ENCODE data around the gene MRPL16.

MRPL16 gene

DNA sequence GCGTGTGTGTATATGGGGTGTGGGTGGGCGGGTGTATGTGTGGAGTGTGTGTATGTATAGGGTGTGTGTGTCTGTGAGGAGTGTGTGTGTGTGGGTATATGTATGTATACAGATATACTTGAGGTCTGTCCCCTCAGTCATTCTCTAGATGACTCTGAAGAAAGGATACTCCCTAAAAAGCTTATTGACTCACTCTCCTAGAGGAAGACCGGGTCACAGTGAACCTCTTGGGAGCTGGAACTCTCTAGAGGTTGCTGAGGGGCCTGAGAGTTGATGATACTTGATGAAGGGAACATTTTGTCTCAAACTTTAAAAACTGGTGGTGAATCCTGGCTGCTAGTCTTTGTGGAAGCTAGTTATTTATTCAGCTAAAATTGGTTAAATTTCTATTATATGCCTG, 40.3 kb downstream of the MRPL16 start:
- Mint-ChIP-seq H3K27me3 (no peaks in the 10 kb centered on the region), H3K27ac (no peak overlapping the region), H3K36me3 (ENCODE audit: low read depth) (no peaks in the 10 kb centered on the region), H3K4me1 (ENCODE audit: low read depth) (peaks cover 26% of the 10 kb centered on the region), H3K4me3 (no peak overlapping the region), H3K9me3 (no peaks in the 10 kb centered on the region)

DNA sequence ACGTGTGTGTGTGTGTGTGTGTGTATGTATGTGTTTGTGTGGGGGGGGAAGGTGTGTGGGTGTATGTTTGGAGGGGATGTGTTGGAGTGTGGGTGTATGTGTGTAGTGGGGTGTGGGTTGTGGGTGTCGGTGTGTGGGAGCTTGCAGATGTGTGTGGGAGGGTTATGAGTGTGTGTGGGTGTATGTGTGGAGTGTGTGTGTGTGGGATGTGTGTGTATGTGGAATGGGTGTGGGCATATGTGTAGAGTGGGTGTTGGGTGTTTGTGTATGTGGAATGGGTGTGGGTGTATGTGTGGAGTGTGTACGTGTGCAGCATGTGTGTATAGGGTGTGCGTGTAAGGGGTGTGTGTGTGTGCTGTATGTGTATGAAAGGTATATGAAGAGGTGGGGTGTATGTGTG, 40.8 kb downstream of the MRPL16 start:
- H3K27me3 Mint-ChIP-seq = no peaks in the 10 kb centered on the region
- no peaks in the 10 kb centered on the region for H3K36me3 Mint-ChIP-seq (ENCODE audit: low read depth)
- no peaks in the 10 kb centered on the region for H3K9me3 Mint-ChIP-seq
- no peak overlapping the region for H3K27ac Mint-ChIP-seq
- H3K4me3 Mint-ChIP-seq = no peak overlapping the region
- peaks cover 30% of the 10 kb centered on the region for H3K4me1 Mint-ChIP-seq (ENCODE audit: low read depth)

GRCh38 chr11:59769111-59769510, 41.5 kb downstream of the MRPL16 start:
- H3K4me3 Mint-ChIP-seq = no peak overlapping the region
- H3K27me3 Mint-ChIP-seq = no peaks in the 10 kb centered on the region
- no peaks in the 10 kb centered on the region for H3K36me3 Mint-ChIP-seq (ENCODE audit: low read depth)
- H3K4me1 Mint-ChIP-seq (ENCODE audit: low read depth) = peaks cover 30% of the 10 kb centered on the region
- H3K27ac Mint-ChIP-seq = no peak overlapping the region
- no peaks in the 10 kb centered on the region for H3K9me3 Mint-ChIP-seq

DNA sequence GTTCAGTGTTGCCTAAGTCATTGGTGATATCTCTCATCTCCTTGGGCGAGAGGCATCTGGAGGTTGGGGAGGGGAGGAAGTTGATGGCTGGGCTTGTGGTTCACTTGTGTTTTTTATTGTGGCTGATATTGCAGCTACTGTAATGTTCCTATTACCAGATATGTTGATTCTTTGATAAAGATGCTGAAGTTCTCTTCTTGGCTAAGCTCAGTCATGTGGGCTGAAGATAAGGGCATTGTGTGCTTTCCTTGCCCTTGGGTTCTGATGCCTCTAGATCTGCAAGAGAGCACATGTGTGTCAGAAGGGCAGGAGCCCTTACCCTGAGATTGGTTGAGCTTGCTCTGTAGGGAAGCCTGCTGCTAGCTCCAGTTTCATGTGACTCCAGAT, 43.4 kb downstream of the MRPL16 start:
- Mint-ChIP-seq H3K36me3 (ENCODE audit: low read depth) (no peaks in the 10 kb centered on the region), H3K4me3 (no peak overlapping the region), H3K9me3 (no peaks in the 10 kb centered on the region), H3K4me1 (ENCODE audit: low read depth) (peaks cover 18% of the 10 kb centered on the region), H3K27ac (no peak overlapping the region), H3K27me3 (no peaks in the 10 kb centered on the region)

GRCh38 chr11:59766542-59767224, 43.9 kb downstream of the MRPL16 start:
- Mint-ChIP-seq H3K36me3 (ENCODE audit: low read depth) (no peaks in the 10 kb centered on the region), H3K4me3 (no peak overlapping the region), H3K27ac (no peak overlapping the region), H3K9me3 (no peaks in the 10 kb centered on the region), H3K4me1 (ENCODE audit: low read depth) (peaks cover 12% of the 10 kb centered on the region), H3K27me3 (no peaks in the 10 kb centered on the region)

DNA sequence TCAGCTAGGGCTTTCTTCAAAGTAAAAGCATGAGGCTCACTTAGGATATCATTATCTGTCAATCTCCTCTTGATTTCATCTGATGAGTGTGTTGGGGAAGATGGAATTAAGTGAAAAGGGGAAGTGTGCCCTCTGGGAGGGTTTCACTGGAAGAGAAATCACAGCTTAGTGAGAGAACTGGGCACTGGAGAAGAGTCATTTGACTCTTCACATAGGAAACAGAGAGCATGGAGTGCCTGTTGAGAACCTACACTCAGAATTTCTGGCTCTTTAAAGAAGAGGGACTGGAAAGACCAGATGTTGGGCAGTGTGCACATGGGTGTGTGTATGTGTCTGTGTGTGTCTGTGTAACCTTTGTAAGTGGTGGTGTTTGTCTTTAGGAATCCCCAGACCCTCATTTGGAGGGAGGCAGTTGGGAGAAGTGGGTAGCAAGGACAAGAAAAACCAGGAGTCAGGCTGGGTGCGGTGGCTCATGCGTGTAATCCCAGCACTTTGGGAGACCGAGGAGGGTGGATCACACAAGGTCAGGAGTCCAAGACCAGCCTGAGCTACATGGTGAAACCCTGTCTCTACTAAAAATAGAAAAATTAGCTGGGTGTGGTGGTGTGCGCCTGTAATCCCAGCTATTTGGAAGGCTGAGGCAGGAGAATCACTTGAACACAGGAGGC, 45.4 kb downstream of the MRPL16 start:
- Mint-ChIP-seq H3K27me3 (no peaks in the 10 kb centered on the region), H3K9me3 (no peaks in the 10 kb centered on the region), H3K4me3 (no peak overlapping the region), H3K36me3 (ENCODE audit: low read depth) (no peaks in the 10 kb centered on the region), H3K4me1 (ENCODE audit: low read depth) (peaks cover 8% of the 10 kb centered on the region), H3K27ac (no peak overlapping the region)

- Mint-ChIP-seq H3K9me3 (no peaks in the 10 kb centered on the region), H3K27me3 (no peaks in the 10 kb centered on the region), H3K4me3 (no peak overlapping the region), H3K27ac (no peak overlapping the region), H3K36me3 (ENCODE audit: low read depth) (no peaks in the 10 kb centered on the region), H3K4me1 (ENCODE audit: low read depth) (peaks cover 11% of the 10 kb centered on the region)
Observed at GRCh38 chr11:59761993-59762392, 48.6 kb downstream of the MRPL16 start.

DNA sequence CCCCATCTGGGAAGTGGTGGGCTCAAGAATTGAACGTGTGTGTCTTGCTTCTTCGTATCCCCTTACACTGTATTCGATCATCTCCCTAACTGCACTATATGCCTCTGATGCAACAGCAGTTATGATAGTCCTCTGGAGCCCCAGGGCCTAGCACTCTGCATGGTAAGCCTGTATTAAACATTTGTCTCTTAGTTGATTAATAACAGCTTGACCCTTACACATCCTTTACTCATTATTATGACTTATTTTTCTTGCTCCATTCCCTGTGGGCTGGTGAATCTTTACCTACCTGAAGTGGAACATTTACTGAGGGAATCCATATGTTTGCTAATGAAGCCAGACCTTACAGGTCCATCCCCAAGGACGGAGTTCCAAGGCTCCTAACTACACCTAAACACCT, 49.8 kb downstream of the MRPL16 start:
- H3K27ac Mint-ChIP-seq = no peak overlapping the region
- no peaks in the 10 kb centered on the region for H3K27me3 Mint-ChIP-seq
- H3K4me3 Mint-ChIP-seq = no peak overlapping the region
- H3K36me3 Mint-ChIP-seq (ENCODE audit: low read depth) = no peaks in the 10 kb centered on the region
- H3K9me3 Mint-ChIP-seq = no peaks in the 10 kb centered on the region
- peaks cover 17% of the 10 kb centered on the region for H3K4me1 Mint-ChIP-seq (ENCODE audit: low read depth)

- peaks cover 15% of the 10 kb centered on the region for H3K4me1 Mint-ChIP-seq (ENCODE audit: low read depth)
Observed at GRCh38 chr11:59759900-59760299, 50.7 kb downstream of the MRPL16 start.

GRCh38 chr11:59758401-59759037, 52.1 kb downstream of the MRPL16 start:
- H3K4me1 Mint-ChIP-seq (ENCODE audit: low read depth) = peaks cover 24% of the 10 kb centered on the region

More at GRCh38 chr11:59759900-59760299, 50.7 kb downstream of the MRPL16 start:
- no peaks in the 10 kb centered on the region for H3K9me3 Mint-ChIP-seq
- no peaks in the 10 kb centered on the region for H3K36me3 Mint-ChIP-seq (ENCODE audit: low read depth)
- no peak overlapping the region for H3K27ac Mint-ChIP-seq
- no peak overlapping the region for H3K4me3 Mint-ChIP-seq
- no peaks in the 10 kb centered on the region for H3K27me3 Mint-ChIP-seq

DNA sequence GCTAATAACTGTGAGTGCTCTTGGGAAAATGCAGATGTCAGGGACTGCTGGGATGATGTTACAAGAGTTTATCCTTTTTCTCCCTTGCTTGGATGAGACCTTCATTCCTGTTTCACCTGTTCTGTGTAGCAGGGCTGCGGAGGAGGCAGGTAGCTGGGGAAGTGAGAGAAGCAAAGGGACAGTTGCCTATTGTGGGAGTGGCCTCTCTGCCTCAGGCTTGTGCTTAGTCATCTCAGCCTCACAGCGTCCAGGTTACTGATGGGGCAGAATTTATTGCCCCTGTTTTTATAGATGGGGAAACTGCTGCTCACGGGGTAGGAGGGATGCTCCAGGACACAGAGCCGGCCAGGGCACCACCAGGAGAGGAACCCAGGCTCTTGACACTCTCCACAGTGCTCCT, 53.7 kb downstream of the MRPL16 start:
- Mint-ChIP-seq H3K9me3 (no peaks in the 10 kb centered on the region), H3K4me3 (peak overlapping the region; percentile 78), H3K4me1 (ENCODE audit: low read depth) (peaks cover 24% of the 10 kb centered on the region), H3K27me3 (no peaks in the 10 kb centered on the region), H3K36me3 (ENCODE audit: low read depth) (no peaks in the 10 kb centered on the region), H3K27ac (no peak overlapping the region)

More at GRCh38 chr11:59758401-59759037, 52.1 kb downstream of the MRPL16 start:
- Mint-ChIP-seq H3K27me3 (no peaks in the 10 kb centered on the region), H3K36me3 (ENCODE audit: low read depth) (no peaks in the 10 kb centered on the region), H3K27ac (no peak overlapping the region), H3K9me3 (no peaks in the 10 kb centered on the region), H3K4me3 (no peak overlapping the region)

DNA sequence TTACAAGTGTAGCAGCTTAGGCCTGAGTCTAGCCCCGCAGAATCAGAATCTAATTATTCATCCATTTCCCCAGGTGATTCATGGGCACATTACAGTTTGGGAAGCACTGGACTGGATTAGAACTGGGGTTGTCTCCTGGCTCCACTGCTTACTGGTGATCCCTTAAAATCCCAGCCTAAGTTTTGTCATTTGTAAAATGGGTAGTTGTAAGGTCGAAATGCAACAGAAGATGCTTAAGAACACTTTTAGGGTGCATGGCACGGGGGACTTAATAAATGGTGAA, 54.1 kb downstream of the MRPL16 start:
- Mint-ChIP-seq H3K4me3 (peak overlapping the region; percentile 78), H3K36me3 (ENCODE audit: low read depth) (no peaks in the 10 kb centered on the region), H3K4me1 (ENCODE audit: low read depth) (peaks cover 24% of the 10 kb centered on the region), H3K27ac (no peak overlapping the region), H3K27me3 (no peaks in the 10 kb centered on the region), H3K9me3 (no peaks in the 10 kb centered on the region)
